Upper lobe of left lung (tissue), 6 donors: ENCODE measurements around the gene EPGN. TPM values are rescaled to one million over a fixed set of nuclear protein-coding genes. Genes with fewer than 3 reads are reported as not detected.

Experiments used
- ATAC-seq, 2 donors: fragments of 200-7000 bp; cut with Tn5 transposase; one replicate each; pipeline ENCODE4 v1.9.1; 2022; ENCODE audit warnings: mild to moderate bottlenecking in 2 of 2, moderate library complexity in 2 of 2; ENCODE audit not compliant: low FRiP score in 2 of 2
- DNase-seq, 2 donors: peaks; one replicate each; pipeline ENCODE4 v3.0.0-alpha.2; 2019 to 2020
- H3K27ac ChIP-seq, 4 donors: fragments of 200-600 bp; sonication (generic); one replicate each; pipeline ENCODE4 v1.5.1; 2016 to 2019
- H3K27me3 ChIP-seq, 4 donors: fragments of 200-600 bp; sonication (generic); one replicate each; pipeline ENCODE4 v1.5.1; 2017 to 2019
- H3K36me3 ChIP-seq, 4 donors: fragments of 200-600 bp; sonication (generic); one replicate each; pipeline ENCODE4 v1.5.1; 2016 to 2019
- H3K4me1 ChIP-seq, 4 donors: fragments of 200-600 bp; sonication (generic); one replicate each; pipeline ENCODE4 v1.5.1; 2018 to 2019
- H3K4me3 ChIP-seq, 4 donors: fragments of 200-600 bp; sonication (generic); one replicate each; pipeline ENCODE4 v1.5.1; 2017 to 2019; ENCODE audit warnings: mild to moderate bottlenecking in 2 of 4, moderate library complexity in 1 of 4
- H3K9me3 ChIP-seq, 4 donors: fragments of 200-600 bp; sonication (generic); one replicate each; pipeline ENCODE4 v1.5.1; 2018 to 2019
- EP300 ChIP-seq, 4 donors: sonication (generic); formaldehyde crosslinking; IDR thresholded peaks; one replicate each; pipeline ENCODE4 v1.5.1; 2017; ENCODE audit warnings: antibody characterized with exemption in 4 of 4, control low read depth in 2 of 4
- POLR2A ChIP-seq, 4 donors: fragments of 450-650 bp; IDR thresholded peaks; one replicate each; pipeline ENCODE4 v1.5.1; 2016 to 2017; ENCODE audit warnings: antibody characterized with exemption in 4 of 4, mild to moderate bottlenecking in 2 of 4
- POLR2AphosphoS5 ChIP-seq, 2 donors: sonication (generic); formaldehyde crosslinking; IDR thresholded peaks; one replicate each; pipeline ENCODE4 v1.5.1; 2017; ENCODE audit warnings: antibody characterized with exemption in 2 of 2
- WGBS, 2 donors: methylation state at CpG; one replicate each; pipeline ENCODE4 v1.1.5; 2017 to 2018; 5-methylcytosine and 5-hydroxymethylcytosine counted together
- total RNA-seq, 6 donors: library from RNA; depleted of rRNA in 4 of 6; stranded (reverse); fragments of >200 nt in 4 of 6; gene quantifications; one replicate each; pipeline versions ENCODE4 v1.1.0 to v1.2.1, GENCODE V29; 2016 to 2021
- TF ChIP-seq, protein P1 (sequence below), 6 experiments: fragments of 450-650 bp in 4 of 6; fragments of 200-600 bp in 2 of 6; sonication (generic) in 2 of 6; IDR thresholded peaks; one replicate each; pipeline ENCODE4 v1.5.1; 2016 to 2019; ENCODE audit warnings: antibody characterized with exemption in 6 of 6
- donor health status: DM: no; HTN: no; CAD: no; lungs with moderate emphysema.
- donor health status: DM: no; HTN: yes; CAD: no; lungs with severe emphysema.

The EPGN gene
- total RNA-seq, 6 donors from 2014 or later = 0.34 to 7.1 (median 0.94) TPM; not detected in 2

DNA sequence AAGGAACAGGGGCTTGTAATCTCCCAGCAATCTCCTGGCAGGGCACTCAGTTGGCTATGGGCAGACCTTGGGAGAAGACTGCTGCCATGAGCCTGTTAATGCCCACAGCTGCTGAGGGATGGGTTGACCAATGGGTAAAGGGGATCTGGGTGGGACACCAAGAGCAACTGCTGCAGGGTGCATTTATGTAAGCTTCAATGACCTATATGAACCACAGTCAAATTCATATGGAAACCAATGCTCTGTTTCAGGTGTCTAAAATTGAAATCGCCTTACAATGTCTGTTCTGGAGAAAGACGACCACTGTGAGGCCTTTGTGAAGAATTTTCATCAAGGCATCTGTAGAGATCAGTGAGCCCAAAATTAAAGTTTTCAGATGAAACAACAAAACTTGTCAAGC is 6.1 kb downstream of the EPGN start:
- no peak for ATAC-seq
- H3K27me3 ChIP-seq = no peaks in the 10 kb centered on the region
- no peaks in the 10 kb centered on the region for H3K36me3 ChIP-seq
- no peak overlapping the region for H3K27ac ChIP-seq
- TF ChIP-seq POLR2AphosphoS5 (IDR thresholded peaks at IDR 0.05) = no peak
- TF ChIP-seq POLR2A (IDR thresholded peaks at IDR 0.05) = no peak
- TF ChIP-seq, protein P1, sequence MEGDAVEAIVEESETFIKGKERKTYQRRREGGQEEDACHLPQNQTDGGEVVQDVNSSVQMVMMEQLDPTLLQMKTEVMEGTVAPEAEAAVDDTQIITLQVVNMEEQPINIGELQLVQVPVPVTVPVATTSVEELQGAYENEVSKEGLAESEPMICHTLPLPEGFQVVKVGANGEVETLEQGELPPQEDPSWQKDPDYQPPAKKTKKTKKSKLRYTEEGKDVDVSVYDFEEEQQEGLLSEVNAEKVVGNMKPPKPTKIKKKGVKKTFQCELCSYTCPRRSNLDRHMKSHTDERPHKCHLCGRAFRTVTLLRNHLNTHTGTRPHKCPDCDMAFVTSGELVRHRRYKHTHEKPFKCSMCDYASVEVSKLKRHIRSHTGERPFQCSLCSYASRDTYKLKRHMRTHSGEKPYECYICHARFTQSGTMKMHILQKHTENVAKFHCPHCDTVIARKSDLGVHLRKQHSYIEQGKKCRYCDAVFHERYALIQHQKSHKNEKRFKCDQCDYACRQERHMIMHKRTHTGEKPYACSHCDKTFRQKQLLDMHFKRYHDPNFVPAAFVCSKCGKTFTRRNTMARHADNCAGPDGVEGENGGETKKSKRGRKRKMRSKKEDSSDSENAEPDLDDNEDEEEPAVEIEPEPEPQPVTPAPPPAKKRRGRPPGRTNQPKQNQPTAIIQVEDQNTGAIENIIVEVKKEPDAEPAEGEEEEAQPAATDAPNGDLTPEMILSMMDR (IDR thresholded peaks at IDR 0.05) = no peak
- no peak for TF ChIP-seq EP300 (IDR thresholded peaks at IDR 0.05)
- H3K9me3 ChIP-seq = no peaks in the 10 kb centered on the region
- no peaks in the 10 kb centered on the region for H3K4me1 ChIP-seq
- no peak for DNase-seq
- no peak overlapping the region for H3K4me3 ChIP-seq
- 90 to 91% methylated on average over 2 of the region's 2 CpGs for WGBS, 2 donors

DNA sequence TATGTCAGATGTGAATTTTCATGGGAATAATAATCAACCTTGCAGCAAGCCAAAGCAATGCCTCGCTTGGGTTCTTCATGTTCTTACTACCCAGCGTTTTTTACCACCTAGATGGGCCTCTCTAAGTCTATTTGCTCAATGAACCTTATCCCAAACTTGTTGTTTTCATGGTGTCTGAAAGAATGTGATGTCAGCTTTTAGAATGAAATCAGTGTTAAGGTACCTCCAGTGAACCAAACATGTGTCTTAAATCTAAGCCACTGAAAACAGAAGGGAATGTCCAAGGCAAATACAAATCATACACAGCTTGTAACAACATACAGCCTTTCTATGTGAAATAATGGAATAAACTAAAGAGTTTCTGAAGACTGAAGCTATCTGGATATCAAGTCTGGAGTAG is 6.7 kb downstream of the EPGN start:
- Histone ChIP-seq H3K36me3 (no peaks in the 10 kb centered on the region), H3K27me3 (no peaks in the 10 kb centered on the region), H3K9me3 (no peaks in the 10 kb centered on the region), H3K27ac (no peak overlapping the region), H3K4me1 (no peaks in the 10 kb centered on the region), H3K4me3 (no peak overlapping the region)
- 70 to 90% methylated on average over 2 of the region's 2 CpGs for WGBS, 2 donors
- DNase-seq (no peak), ATAC-seq (no peak)
- no peak for TF ChIP-seq POLR2A (IDR thresholded peaks at IDR 0.05)
- no peak for TF ChIP-seq EP300 (IDR thresholded peaks at IDR 0.05)
- TF ChIP-seq POLR2AphosphoS5 (IDR thresholded peaks at IDR 0.05) = no peak
- TF ChIP-seq, protein P1 (IDR thresholded peaks at IDR 0.05) = no peak

DNA sequence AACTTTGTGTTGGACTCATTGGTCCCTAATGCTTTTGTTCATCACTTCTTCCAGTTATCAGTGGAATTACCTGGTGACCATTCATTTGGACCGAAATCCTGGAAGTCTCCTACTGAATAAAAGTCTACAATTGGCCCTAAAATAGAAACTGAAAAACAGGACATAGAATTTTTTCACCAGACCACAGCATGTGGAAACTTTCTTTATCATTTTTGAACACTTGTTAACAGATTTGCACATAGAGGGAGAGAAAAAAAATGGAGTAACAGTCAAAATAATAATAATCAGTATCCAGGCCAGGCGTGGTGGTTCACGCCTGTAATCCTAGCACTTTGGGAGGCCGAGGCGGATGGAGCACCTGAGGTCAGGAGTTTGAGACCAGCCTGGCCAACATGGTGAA is 7.1 kb downstream of the EPGN start:
- Histone ChIP-seq H3K4me1 (no peaks in the 10 kb centered on the region), H3K4me3 (no peak overlapping the region), H3K27ac (no peak overlapping the region), H3K36me3 (no peaks in the 10 kb centered on the region), H3K27me3 (no peaks in the 10 kb centered on the region), H3K9me3 (no peaks in the 10 kb centered on the region)
- ATAC-seq (no peak), DNase-seq (no peak)
- TF ChIP-seq, protein P1 (IDR thresholded peaks at IDR 0.05) = no peak
- TF ChIP-seq EP300 (IDR thresholded peaks at IDR 0.05) (no peak), POLR2A (IDR thresholded peaks at IDR 0.05) (no peak), POLR2AphosphoS5 (IDR thresholded peaks at IDR 0.05) (no peak)
- WGBS, 2 donors = 83 to 89% methylated on average over 5 of the region's 5 CpGs

GRCh38 chr4:74316397-74316796 is 8.1 kb downstream of the EPGN start:
- DNase-seq (no peak), ATAC-seq (no peak)
- no peaks in the 10 kb centered on the region for H3K4me1 ChIP-seq
- H3K9me3 ChIP-seq = no peaks in the 10 kb centered on the region
- H3K27me3 ChIP-seq = no peaks in the 10 kb centered on the region
- TF ChIP-seq POLR2AphosphoS5 (IDR thresholded peaks at IDR 0.05) = no peak
- TF ChIP-seq, protein P1 (IDR thresholded peaks at IDR 0.05) = no peak
- no peak for TF ChIP-seq POLR2A (IDR thresholded peaks at IDR 0.05)
- no peak for TF ChIP-seq EP300 (IDR thresholded peaks at IDR 0.05)
- 35% methylated on average over 2 of the region's 2 CpGs for WGBS, 2 donors
- H3K27ac ChIP-seq = no peak overlapping the region
- no peaks in the 10 kb centered on the region for H3K36me3 ChIP-seq
- no peak overlapping the region for H3K4me3 ChIP-seq

DNA sequence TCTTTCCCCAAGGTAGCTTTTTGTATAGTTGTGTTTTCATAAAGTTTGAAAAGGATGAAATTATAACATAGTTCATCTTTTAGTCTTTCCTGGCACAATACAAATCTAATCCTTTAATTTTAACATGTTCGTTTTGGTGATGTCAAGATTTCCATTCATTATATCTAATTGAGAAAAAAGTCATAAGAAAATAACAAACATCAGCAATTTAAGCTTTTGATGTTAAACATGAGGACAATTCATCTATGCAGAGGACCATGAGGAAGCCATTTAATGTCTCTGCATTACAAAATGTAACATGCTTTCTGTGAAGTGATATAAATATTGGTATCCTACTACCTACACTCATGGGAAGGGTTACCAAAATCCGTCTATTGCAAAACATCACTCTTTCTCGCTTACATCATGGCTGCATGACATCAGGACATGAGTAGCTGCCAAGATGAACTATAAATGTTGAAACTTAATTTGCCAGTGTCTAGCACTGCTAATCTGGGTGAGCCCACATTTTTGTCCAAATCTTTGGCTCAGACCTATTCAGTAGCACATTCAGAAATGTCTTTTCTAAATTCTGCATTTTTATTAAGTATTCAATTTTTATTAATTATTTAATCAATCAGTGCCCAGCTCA is 9.5 kb downstream of the EPGN start:
- ATAC-seq (peak in 1 of 2 donors; percentile 69), DNase-seq (no peak)
- 66 to 67% methylated on average over 3 of the region's 3 CpGs for WGBS, 2 donors
- Histone ChIP-seq H3K4me1 (no peaks in the 10 kb centered on the region), H3K27me3 (no peaks in the 10 kb centered on the region), H3K27ac (no peak overlapping the region), H3K9me3 (no peaks in the 10 kb centered on the region), H3K4me3 (no peak overlapping the region), H3K36me3 (no peaks in the 10 kb centered on the region)
- TF ChIP-seq POLR2AphosphoS5 (IDR thresholded peaks at IDR 0.05) = no peak
